ENCODE results near the gene LPP.
A peak's percentile ranks its signal among the peaks of the same experiment; 100 is the strongest.
"Not testable (repeated sequence)": the region's sequence is repeated elsewhere in the genome, so short reads cannot be mapped to it uniquely, and the experiment has no call there.

The LPP gene, protein sequence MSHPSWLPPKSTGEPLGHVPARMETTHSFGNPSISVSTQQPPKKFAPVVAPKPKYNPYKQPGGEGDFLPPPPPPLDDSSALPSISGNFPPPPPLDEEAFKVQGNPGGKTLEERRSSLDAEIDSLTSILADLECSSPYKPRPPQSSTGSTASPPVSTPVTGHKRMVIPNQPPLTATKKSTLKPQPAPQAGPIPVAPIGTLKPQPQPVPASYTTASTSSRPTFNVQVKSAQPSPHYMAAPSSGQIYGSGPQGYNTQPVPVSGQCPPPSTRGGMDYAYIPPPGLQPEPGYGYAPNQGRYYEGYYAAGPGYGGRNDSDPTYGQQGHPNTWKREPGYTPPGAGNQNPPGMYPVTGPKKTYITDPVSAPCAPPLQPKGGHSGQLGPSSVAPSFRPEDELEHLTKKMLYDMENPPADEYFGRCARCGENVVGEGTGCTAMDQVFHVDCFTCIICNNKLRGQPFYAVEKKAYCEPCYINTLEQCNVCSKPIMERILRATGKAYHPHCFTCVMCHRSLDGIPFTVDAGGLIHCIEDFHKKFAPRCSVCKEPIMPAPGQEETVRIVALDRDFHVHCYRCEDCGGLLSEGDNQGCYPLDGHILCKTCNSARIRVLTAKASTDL

DNA sequence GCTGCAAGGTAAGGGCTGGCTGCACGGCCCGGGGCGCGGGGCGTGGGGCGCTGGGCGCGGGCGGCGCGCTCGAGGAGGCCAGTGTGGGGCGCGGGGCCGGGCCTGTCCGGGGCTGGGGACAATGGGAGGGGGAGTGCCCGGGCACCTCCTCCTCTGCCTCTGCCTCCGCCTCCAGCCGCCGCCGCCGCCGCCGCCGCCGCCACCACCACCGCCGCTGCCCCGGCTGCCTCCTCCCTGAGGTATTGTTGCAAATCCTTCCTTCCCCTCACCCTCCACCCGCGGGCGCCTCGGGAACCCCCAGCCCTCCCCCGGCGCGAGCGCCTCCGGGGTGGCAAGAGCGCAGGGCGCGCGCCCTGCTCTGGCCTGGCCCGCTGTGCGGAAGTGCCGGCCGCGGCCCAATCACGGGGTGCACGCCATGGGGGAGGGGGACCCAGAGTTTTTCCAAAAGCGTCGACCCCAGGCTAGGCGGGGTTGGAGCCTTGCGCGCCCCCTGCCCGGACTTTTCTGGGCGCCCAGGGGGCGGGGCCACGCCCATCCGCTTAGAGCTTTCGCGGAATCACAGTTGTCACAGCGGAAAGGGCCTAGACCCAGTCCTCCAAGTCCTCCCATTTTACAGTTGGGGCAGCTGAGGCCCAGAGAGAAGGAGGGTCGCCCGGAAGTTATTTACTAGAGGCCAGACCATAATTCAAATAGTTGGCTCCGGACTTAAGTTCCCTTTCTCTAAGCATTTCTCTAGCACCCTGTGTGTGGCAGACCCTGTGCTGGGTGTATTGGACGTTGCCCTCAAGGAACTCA is at the start of gene LPP:
TSS of gene LPP (plus strand) at position 144 of the 795 bp plus-strand sequence. CDS start 251,964 bp downstream, outside the sequence.
- peak; percentile 75 for DNase-seq (ENCODE audit: low read depth)

GRCh38 chr3:188106006-188106405 is 48.0 kb upstream of the LPP start:
- no peak for DNase-seq (ENCODE audit: low read depth)

DNA sequence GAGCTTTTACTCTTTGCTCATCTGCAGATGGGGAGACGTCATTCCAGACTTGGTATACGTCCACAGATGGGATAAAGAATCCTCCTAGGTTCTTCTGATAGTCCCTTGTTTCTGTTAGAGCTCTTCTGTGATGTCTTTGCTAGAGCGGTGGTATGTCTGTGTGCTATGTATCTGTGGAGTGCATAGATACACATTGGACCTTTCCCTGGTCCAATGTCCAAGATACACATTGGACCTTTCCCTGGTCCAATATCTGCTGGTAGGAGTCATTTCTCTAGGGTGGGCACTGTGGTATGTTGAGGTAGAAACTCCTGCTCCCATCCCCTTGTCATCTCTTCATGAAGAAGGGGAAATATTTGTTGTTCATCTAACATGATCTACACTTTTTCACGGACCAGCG is 47.5 kb upstream of the LPP start:
- DNase-seq (ENCODE audit: low read depth): no peak

DNA sequence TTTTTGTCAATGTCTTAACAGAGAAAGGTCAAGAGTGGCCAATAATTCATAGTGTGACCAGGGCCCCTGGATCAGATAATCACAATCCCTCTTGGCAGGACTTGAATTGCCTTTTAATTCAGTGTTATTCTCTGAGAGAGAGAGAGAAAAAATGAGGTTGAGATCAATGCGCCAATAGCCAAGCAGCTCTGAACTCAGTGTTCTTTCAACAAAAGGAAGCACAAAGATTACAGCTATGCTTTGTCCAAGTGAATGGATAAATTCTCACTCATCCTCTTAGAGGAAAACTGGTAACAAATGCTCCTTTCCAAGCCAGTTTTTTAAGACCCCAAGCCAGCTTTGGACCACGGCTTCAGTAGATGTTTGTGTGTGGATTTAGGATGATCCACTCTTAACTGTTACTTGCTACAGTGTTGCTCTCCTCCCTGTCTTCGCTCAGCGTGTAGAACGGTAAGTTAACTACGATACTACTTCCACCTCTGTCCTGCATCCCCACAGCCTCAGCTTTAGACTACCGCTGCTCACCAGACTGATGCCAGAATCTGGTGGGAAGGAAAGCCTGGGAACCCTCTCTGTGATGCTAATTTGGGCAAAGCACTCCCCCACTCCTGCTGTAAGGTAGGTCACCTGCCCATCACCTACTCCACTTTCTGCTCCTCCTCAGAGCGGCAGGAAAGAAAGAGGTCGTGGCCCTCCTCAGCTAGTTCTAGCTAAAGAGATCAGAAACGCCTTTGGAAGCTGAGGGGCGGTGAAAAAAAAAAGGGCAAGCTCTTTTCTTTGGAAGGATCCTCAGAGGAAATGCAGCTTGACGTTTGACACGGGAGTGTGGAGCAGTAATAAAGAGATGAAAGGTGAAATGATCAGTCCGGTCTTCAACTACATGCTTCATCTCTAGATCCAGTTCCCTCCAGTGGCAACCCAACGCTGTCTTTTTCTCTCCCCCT is 46.8 kb upstream of the LPP start:
- DNase-seq (ENCODE audit: low read depth): no peak

GRCh38 chr3:188108703-188109412 is 45.1 kb upstream of the LPP start:
- DNase-seq (ENCODE audit: low read depth): no peak

DNA sequence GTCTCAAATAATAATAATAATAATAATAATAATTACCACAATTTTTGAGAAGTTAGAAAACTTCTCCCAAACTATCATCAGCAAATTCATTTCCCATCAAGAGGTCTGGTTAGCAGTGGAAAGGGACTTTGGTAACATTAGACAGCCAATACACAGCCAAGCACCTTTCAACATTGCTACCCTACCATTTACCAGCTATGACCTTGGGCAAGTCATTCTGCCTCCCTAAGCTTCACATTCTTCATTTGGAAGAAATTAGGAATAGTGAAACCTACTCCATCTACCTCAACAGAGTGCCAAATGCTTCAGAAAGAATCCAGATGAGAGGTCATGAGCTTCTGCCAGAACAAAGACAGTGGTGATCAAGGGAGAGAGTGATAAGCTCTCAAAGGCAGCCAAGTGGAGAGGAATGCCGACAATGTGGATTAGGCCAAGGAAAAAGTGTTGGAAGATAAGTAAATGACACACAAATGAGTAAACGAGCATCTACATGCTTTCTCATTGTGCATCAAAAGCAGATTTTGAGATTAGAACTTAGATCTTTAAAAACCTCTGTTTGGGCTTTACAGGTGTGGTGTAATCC is 42.9 kb upstream of the LPP start:
- peak; percentile 74 for DNase-seq (ENCODE audit: low read depth)

DNA sequence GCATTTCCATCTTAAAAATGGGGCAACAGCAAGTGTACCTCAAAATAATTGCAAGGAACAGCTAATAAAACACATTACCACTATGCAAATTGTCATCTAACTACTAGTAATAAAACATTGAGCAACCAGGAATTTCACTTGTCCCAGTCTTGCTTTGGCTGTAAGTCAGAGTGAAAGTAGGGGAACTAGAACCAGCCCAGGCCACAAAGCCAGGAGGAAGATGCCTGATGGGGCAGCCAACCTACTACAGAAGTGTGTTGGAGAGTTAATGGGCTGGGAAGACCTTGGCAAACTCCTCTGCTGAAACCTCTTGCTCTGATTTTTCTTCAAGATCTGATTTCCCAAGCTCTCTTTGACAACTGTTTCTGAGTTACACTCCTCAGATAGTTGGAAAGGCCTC is 40.2 kb upstream of the LPP start:
- DNase-seq (ENCODE audit: low read depth): no peak

GRCh38 chr3:188119846-188120245 is 34.1 kb upstream of the LPP start:
- no peak for DNase-seq (ENCODE audit: low read depth)

DNA sequence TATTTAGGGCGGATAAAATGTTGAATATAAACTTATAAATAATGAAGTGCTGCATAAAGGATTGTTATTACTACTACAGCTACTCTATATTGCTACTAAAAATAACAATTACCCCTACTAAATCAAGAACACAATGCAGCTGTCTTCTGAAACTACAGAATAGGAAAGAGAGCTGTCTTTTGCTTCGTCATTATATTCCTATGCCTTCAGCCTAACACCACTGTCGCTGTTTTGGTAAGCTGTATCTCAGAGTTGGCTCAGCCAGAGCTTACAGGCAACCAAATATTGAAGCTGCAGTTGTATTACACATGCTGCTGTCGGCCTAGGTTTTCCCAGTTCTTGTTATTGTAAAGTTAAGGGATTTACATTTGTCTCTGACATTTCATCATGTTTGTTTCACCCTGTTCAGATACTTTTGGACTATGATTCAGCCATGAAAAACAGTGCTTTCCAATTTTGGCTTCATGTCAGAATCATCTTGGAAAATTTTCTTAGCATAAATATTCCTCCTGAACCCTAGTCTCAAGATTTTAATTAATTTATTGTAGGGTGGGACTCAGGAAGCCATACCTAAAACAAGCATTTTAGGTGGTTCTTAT is 31.3 kb upstream of the LPP start:
- peak; percentile 50 for DNase-seq (ENCODE audit: low read depth)

DNA sequence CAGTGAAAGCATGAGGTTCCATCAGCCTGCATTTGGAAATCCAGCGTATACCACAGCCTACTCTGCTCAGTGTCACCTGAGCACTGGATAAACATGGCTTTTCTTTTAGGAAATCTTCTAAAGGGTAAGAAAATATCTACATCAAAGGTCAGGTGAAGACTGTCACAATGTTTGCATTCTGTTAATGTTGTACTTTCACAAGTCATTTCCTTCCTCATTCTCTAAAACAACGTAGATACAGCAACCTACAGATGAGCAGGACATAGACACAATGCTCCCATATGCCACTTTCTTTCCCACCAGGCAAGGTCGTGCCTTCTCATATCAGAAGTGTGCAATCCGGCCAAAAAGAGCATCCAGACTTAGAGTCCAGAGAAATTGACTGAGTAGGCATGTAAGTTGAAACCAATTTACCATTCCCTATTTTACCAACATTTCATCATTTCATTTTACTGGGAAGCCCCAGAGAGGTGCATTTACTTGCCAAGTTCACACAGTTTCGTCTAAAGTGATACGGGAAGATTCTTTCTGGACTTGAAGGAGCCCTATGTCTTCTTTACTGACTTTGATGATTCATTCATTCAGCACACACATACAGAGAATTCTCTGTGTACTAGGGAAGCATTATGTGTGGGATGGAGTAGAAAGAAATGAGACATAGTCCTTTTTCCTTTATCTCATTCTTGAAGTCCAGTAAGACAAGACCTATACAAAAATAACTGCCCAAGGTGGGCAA is 30.6 kb upstream of the LPP start:
- DNase-seq (ENCODE audit: low read depth): peak; percentile 54

DNA sequence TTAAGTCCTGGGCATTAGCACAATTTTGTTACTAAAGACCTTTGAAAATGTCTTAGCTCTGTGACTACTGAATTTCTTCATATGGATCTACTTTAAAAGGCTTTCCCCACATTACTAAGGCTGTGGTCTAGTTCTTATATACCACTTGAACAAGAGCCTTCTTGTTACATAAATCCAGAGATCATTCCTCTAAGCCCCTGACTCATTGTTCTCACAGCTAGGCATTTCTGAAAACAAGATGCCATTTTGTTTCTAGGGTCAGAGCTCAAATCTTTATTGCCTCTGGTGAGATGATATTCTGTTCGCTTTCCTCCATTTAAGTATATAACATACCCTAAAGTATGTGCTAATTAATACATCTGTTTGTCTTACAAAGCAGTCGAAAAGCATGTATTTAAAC is 29.8 kb upstream of the LPP start:
- peak; percentile 81 for DNase-seq (ENCODE audit: low read depth)

- no peak for DNase-seq (ENCODE audit: low read depth)
These were observed 28.9 kb upstream of the LPP start for GRCh38 chr3:188125076-188125475.

GRCh38 chr3:188126276-188126675 is 27.7 kb upstream of the LPP start:
- DNase-seq (ENCODE audit: low read depth): no peak

DNA sequence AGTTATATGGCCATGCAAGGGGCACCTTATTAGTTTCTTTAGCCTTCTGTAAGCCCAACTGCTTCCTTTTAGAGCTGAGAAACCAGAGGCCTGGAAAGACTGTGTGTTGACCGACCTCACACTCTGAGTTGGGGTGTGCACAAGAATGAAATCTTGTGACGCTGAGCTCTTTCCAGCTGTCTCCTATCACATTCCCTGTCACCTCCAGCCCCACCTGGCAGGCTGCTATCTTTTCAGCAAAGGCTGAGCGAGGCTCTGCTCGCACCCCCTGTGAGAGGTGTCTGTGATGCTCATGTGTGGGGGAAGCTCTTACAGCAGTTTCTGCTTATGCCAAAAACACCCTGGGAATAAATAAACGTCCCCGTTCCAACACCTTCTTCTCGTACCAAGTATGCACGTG is 27.0 kb upstream of the LPP start:
- DNase-seq (ENCODE audit: low read depth): no peak

GRCh38 chr3:188128905-188129304 is 25.1 kb upstream of the LPP start:
- no peak for DNase-seq (ENCODE audit: low read depth)

- DNase-seq (ENCODE audit: low read depth): not testable (repeated sequence)
These were observed 22.9 kb upstream of the LPP start for GRCh38 chr3:188131023-188131422.

DNA sequence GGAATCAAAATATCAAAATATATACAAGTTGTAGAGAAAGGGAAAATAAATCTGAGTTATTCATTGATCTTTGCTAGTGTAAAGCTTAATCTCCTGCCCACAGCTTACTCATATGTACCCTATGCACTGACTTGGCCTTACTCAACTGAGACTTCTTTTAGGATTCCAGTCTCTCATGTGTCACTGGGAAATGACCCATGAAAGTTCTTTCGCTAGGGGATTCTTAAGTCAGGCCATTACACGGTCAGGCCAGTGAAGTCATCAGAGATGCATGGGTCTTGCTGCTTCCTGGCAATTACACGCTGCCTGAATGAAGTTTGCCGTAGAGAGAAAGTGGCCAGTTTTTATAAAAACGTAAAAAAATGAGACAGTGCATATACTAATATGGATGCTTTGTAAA is 20.7 kb upstream of the LPP start:
- DNase-seq (ENCODE audit: low read depth): peak; percentile 80

- peak; percentile 76 for DNase-seq (ENCODE audit: low read depth)
These were observed 20.3 kb upstream of the LPP start for GRCh38 chr3:188133646-188134045.

DNA sequence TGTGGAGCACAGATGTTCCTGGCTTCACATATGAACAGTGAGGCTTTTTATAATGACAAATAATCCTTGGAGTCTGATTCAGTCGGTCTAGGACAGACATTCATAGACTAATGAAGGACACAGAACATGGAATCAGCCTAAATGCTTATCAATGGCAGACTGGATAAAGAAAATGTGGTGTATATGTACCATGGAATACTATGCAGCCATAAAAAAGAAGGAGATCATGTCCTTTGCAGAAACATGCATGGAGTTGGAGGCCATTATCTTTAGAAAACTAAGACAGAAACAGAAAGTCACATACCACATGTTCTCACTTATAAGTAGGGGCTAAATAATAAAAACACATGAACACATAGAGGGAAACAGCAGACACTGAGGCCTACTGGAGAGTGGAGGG is 19.9 kb upstream of the LPP start:
- no peak for DNase-seq (ENCODE audit: low read depth)

GRCh38 chr3:188134856-188135255 is 19.1 kb upstream of the LPP start:
- DNase-seq (ENCODE audit: low read depth): no peak

All from amniotic epithelial cell (primary cell).